Endometrium (tissue), 2 donors: ENCODE measurements around the gene GRIN2A.

Experiments used
- FAIRE-seq: peaks from 2 replicates; lab custom pipeline; 2012; peaks lifted over from hg19 to GRCh38; lab: Jason Lieb, UNC
- donor health status: control.
- donor health status: control.

GRIN2A gene

GRCh38 chr16:9757687-9758086 is 424.5 kb downstream of the GRIN2A start:
- FAIRE-seq: no peak

- FAIRE-seq: no peak
These were observed 425.8 kb downstream of the GRIN2A start for GRCh38 chr16:9756434-9756833.

GRCh38 chr16:9755081-9755480 is 427.1 kb downstream of the GRIN2A start:
- FAIRE-seq: no peak

GRCh38 chr16:9741776-9742175 is 440.5 kb downstream of the GRIN2A start:
- FAIRE-seq: no peak

GRCh38 chr16:9739301-9739700 is 442.9 kb downstream of the GRIN2A start:
- no peak for FAIRE-seq

- no peak for FAIRE-seq
These were observed 443.5 kb downstream of the GRIN2A start for GRCh38 chr16:9738690-9739089.

- no peak for FAIRE-seq
These were observed 445.7 kb downstream of the GRIN2A start for GRCh38 chr16:9736547-9736946.

- FAIRE-seq: no peak
These were observed 459.1 kb downstream of the GRIN2A start for GRCh38 chr16:9723136-9723535.

GRCh38 chr16:9713907-9714306 is 468.3 kb downstream of the GRIN2A start:
- FAIRE-seq: no peak

GRCh38 chr16:9713156-9713555 is 469.1 kb downstream of the GRIN2A start:
- no peak for FAIRE-seq

- no peak for FAIRE-seq
These were observed 473.1 kb downstream of the GRIN2A start for GRCh38 chr16:9708972-9709620.

- no peak for FAIRE-seq
These were observed 475.9 kb downstream of the GRIN2A start for GRCh38 chr16:9706217-9706836.

- FAIRE-seq: no peak
These were observed 478.5 kb downstream of the GRIN2A start for GRCh38 chr16:9703731-9704130.
